Pancreas (tissue), 10 donors: Measurements from ENCODE around the gene TCF7L1. TPM values are rescaled to one million over a fixed set of nuclear protein-coding genes. Genes with fewer than 3 reads are reported as not detected.

Experiments used
- ATAC-seq, 4 donors: fragments of 200-7000 bp; cut with Tn5 transposase; one replicate each; pipeline versions ENCODE4 v1.8.0 to v1.9.1; 2020; ENCODE audit warnings: mild to moderate bottlenecking in 4 of 4, moderate library complexity in 4 of 4
- DNase-seq, 6 donors: peaks; one replicate each; pipeline ENCODE4 v3.0.0-alpha.2; 2020
- FAIRE-seq: peaks from 2 replicates; lab custom pipeline; 2012; peaks lifted over from hg19 to GRCh38; lab: Jason Lieb, UNC
- H3K27ac ChIP-seq, 4 donors: fragments of 200-600 bp; sonication (generic); 1 replicate in 3 of 4; 2 replicates in 1 of 4; pipeline versions ENCODE4 v1.5.0 to v1.8.0; 2020
- H3K27me3 ChIP-seq, 4 donors: fragments of 200-600 bp; one replicate each; pipeline ENCODE4 v1.8.0; 2021
- H3K36me3 ChIP-seq, 3 donors: fragments of 200-600 bp; sonication (generic) in 1 of 3; one replicate each; pipeline versions ENCODE4 v1.5.0 to v1.8.0; 2020 to 2021
- H3K4me1 ChIP-seq, 3 donors: fragments of 200-600 bp; one replicate each; pipeline ENCODE4 v1.8.0; 2021
- H3K4me3 ChIP-seq, 4 donors: fragments of 200-600 bp; sonication (generic) in 2 of 4; one replicate each; pipeline versions ENCODE4 v1.5.0 to v1.8.0; 2020 to 2021
- H3K9me3 ChIP-seq, 4 donors: fragments of 200-600 bp; one replicate each; pipeline ENCODE4 v1.8.0; 2021
- CTCF ChIP-seq, 4 donors: fragments of 200-600 bp; sonication (generic) in 3 of 4; IDR thresholded peaks; one replicate each; pipeline versions ENCODE4 v1.5.0 to v1.8.0; 2021; ENCODE audit warnings: antibody characterized with exemption in 4 of 4
- WGBS, 2 donors: extraction: QIAGEN DNeasy Blood & Tissue Kit; methylation state at CpG; one replicate each; pipeline ENCODE4 v1.1.7; 2013; 5-methylcytosine and 5-hydroxymethylcytosine counted together
- intact Hi-C, 3 donors: fragments of 100-400 bp; cut with DNase I; formaldehyde crosslinking; loops; one replicate each; pipeline versions ENCODE4 v1.11.1 to v1.14.2; 2022
- polyA plus RNA-seq, 2 donors: library from polyadenylated mRNA; stranded (reverse); fragments of 200-250 nt; gene quantifications; one replicate each; pipeline ENCODE4 v1.2.3, GENCODE V29; 2013
- total RNA-seq, 6 donors: library from RNA; stranded (reverse); fragmentation: NEBNext Ultra II Directional in 4 of 6; extraction: Animal tissue kit (Norgen Biotek cat#: 25700) in 4 of 6; gene quantifications; one replicate each; pipeline versions ENCODE4 v1.2.1 to v1.2.4, GENCODE V29; 2021 to 2023
- donor health status: healthy with polysubstance abuse.
- donor health status: DM: no; HTN: no; CAD: no; lungs with moderate emphysema.
- donor health status: DM: no; HTN: no; CAD: no.
- donor health status: control.
- donor health status: control.
- donor health status: Bipolar disorder and iron deficiency.
- donor health status: DM: yes; HTN: yes; CAD: no.
- donor health status: DM: no; HTN: no; CAD: no.
- donor health status: DM: no; HTN: no; CAD: no.
- donor health status: DM: yes; HTN: yes; CAD: no.

TCF7L1 gene
- total and polyA plus RNA-seq, 8 donors, result 1.1 to 4.0 (median 1.8) TPM

- intact Hi-C loops, result no loop called here
- no peak for ATAC-seq
- no peak for TF ChIP-seq CTCF (IDR thresholded peaks at IDR 0.05)
- no peaks in the 10 kb centered on the region for H3K9me3 ChIP-seq
- no peak overlapping the region for H3K27ac ChIP-seq
- no peaks in the 10 kb centered on the region for H3K4me1 ChIP-seq
- no peak for FAIRE-seq
- 84 to 88% methylated on average over 5 of the region's 5 CpGs for WGBS, 2 donors
- no peaks in the 10 kb centered on the region for H3K27me3 ChIP-seq
- no peak for DNase-seq
- no peaks in the 10 kb centered on the region for H3K36me3 ChIP-seq
- H3K4me3 ChIP-seq, result no peak overlapping the region
Observed at GRCh38 chr2:85235281-85235680, 102.1 kb downstream of the TCF7L1 start.

DNA sequence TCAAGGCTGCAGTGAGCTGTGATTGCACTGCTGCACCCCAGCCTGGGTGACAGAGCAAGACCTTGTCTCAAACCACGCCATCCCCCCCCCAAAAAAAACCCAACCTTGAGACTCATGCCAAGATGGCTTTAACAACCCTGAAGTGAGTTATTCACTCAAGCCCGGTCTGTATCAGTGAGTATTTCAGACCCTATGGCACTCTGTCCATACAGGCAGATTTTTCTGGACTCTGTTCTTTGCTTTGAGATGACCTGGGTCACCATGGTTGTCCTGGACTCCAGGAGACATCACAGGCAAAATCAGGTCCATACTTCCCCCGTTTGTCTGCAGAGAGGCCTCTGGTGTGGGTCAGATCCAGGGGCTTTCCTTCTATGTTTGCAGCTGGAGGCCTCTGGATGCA lies 102.9 kb downstream of the TCF7L1 start:
- Histone ChIP-seq H3K27me3 (no peaks in the 10 kb centered on the region), H3K4me1 (no peaks in the 10 kb centered on the region), H3K9me3 (no peaks in the 10 kb centered on the region), H3K27ac (no peak overlapping the region), H3K36me3 (no peaks in the 10 kb centered on the region), H3K4me3 (no peak overlapping the region)
- no peak for FAIRE-seq
- ATAC-seq, result no peak
- 86 to 98% methylated on average over 3 of the region's 3 CpGs for WGBS, 2 donors
- DNase-seq, result no peak
- TF ChIP-seq CTCF (IDR thresholded peaks at IDR 0.05), result no peak
- intact Hi-C loops, result no loop called here

- peak; percentile 87 to 97 (median 94) for ATAC-seq
- Histone ChIP-seq H3K36me3 (no peaks in the 10 kb centered on the region), H3K9me3 (no peaks in the 10 kb centered on the region), H3K4me3 (peak overlapping the region in 2 of 4 donors; percentile 22 to 35), H3K4me1 (no peaks in the 10 kb centered on the region), H3K27me3 (no peaks in the 10 kb centered on the region), H3K27ac (no peak overlapping the region)
- TF ChIP-seq CTCF (IDR thresholded peaks at IDR 0.05), result no peak
- WGBS, 2 donors, result 40 to 48% methylated on average over 26 of the region's 26 CpGs
- peak; percentile 55 to 77 (median 67) for DNase-seq
- no peak for FAIRE-seq
- intact Hi-C loops, result no loop called here
Observed at GRCh38 chr2:85237849-85238565, 104.8 kb downstream of the TCF7L1 start.

GRCh38 chr2:85238607-85239006 lies 105.4 kb downstream of the TCF7L1 start:
- no peak for TF ChIP-seq CTCF (IDR thresholded peaks at IDR 0.05)
- 95 to 98% methylated on average over 8 of the region's 8 CpGs for WGBS, 2 donors
- Histone ChIP-seq H3K36me3 (no peaks in the 10 kb centered on the region), H3K27ac (no peak overlapping the region), H3K4me1 (no peaks in the 10 kb centered on the region), H3K4me3 (peak overlapping the region in 2 of 4 donors; percentile 22 to 35), H3K9me3 (no peaks in the 10 kb centered on the region), H3K27me3 (no peaks in the 10 kb centered on the region)
- intact Hi-C loops, result no loop called here
- FAIRE-seq (no peak), ATAC-seq (no peak), DNase-seq (no peak)

DNA sequence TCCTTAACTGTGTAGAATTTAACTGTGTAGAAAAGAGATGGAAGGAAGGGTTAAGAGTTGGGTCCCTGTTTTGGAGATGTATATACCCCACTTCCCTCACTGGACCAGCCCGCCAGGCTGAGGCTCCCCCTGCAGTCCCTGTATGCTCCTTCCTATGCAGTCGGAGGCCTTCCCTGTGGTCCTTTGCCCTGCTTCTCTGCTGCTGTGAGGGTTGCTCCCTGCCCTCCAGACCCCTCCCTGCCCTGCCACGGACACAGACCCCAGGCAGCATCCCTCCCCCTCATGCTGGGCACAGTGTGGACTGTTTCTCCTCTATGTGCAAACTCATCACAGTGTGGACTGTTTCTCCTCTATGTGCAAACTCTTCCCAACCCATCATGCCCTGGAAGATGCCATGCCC lies 105.9 kb downstream of the TCF7L1 start:
- no peak overlapping the region for H3K27ac ChIP-seq
- no peak for TF ChIP-seq CTCF (IDR thresholded peaks at IDR 0.05)
- no peak overlapping the region for H3K4me3 ChIP-seq
- intact Hi-C loops, result no loop called here
- no peak for FAIRE-seq
- no peak for ATAC-seq
- no peak for DNase-seq
- no peaks in the 10 kb centered on the region for H3K27me3 ChIP-seq
- no peaks in the 10 kb centered on the region for H3K4me1 ChIP-seq
- H3K9me3 ChIP-seq, result no peaks in the 10 kb centered on the region
- 87 to 95% methylated on average over 3 of the region's 3 CpGs for WGBS, 2 donors
- no peaks in the 10 kb centered on the region for H3K36me3 ChIP-seq
